ENCODE data around the gene TINAGL1. TPM values are rescaled to one million over a fixed set of nuclear protein-coding genes. Genes with fewer than 3 reads are reported as not detected.

Gene TINAGL1
- total RNA-seq, 2 experiments from 2014 or later, result not detected

DNA sequence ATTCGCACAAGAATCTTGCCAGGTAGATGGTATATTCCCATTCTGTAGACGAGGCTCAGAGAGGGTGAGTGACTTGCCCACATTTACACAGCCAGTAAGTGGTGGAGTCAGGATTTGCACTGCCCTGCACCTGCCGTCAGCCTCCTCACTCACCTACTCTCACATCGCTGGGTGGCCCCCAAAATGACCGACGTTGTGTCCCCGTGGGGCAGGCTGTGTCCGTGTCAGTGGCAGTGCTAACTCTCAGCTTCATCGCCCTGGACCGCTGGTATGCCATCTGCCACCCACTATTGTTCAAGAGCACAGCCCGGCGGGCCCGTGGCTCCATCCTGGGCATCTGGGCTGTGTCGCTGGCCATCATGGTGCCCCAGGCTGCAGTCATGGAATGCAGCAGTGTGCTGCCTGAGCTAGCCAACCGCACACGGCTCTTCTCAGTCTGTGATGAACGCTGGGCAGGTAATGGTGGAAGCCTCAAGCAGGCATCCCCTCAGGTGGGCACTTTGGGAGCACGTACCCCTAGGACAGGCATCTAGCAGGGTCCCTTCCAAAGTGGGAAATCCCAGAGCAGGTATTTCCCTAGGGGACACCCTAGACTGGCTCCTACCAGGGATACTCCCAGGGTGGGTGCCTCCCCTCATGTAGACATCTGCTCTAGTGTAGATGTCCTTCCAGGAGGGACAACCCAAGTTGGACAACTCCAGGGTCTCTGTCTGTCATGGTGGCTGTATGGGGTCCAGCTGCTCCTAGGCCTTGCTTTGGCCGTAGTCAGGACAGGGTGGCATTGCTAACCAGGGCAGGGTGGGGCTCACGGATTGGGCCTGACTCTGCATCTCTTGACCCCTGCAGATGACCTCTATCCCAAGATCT lies 44.5 kb downstream of the TINAGL1 start:
- POLR2A ChIA-PET, result no interaction called here
- no peaks in the 10 kb centered on the region for H3K9me3 Mint-ChIP-seq (ENCODE audit: insufficient read depth)
- H3K4me1 Mint-ChIP-seq (ENCODE audit: low read depth), result peaks cover 15% of the 10 kb centered on the region
- DNase-seq, result no peak
- CTCF ChIA-PET, result no interaction called here
- peaks cover 5% of the 10 kb centered on the region for H3K36me3 Mint-ChIP-seq (ENCODE audit: low read depth)
- no peak overlapping the region for H3K4me3 Mint-ChIP-seq
- no peak overlapping the region for H3K27ac Mint-ChIP-seq
- ATAC-seq, result no peak
- H3K27me3 Mint-ChIP-seq (ENCODE audit: low read depth), result peaks cover 17% of the 10 kb centered on the region

DNA sequence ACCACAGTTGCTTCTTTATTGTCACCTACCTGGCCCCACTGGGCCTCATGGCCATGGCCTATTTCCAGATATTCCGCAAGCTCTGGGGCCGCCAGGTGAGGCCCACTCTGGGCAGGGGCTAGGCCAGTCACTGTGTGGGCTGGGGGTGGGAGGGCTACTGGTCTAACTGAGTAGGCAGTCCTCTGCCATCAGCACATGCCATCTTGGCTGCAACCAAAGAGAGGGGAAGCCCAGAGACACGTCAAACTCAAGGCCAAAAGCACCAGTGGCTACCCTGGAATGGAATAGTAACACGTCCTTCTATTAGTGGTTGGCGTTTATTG lies 45.1 kb downstream of the TINAGL1 start:
- peaks cover 12% of the 10 kb centered on the region for H3K27me3 Mint-ChIP-seq (ENCODE audit: low read depth)
- H3K4me3 Mint-ChIP-seq, result no peak overlapping the region
- ATAC-seq, result no peak
- peaks cover 5% of the 10 kb centered on the region for H3K36me3 Mint-ChIP-seq (ENCODE audit: low read depth)
- no peak overlapping the region for H3K27ac Mint-ChIP-seq
- H3K4me1 Mint-ChIP-seq (ENCODE audit: low read depth), result peaks cover 15% of the 10 kb centered on the region
- CTCF ChIA-PET, result no interaction called here
- no peaks in the 10 kb centered on the region for H3K9me3 Mint-ChIP-seq (ENCODE audit: insufficient read depth)
- POLR2A ChIA-PET, result no interaction called here
- DNase-seq, result no peak

DNA sequence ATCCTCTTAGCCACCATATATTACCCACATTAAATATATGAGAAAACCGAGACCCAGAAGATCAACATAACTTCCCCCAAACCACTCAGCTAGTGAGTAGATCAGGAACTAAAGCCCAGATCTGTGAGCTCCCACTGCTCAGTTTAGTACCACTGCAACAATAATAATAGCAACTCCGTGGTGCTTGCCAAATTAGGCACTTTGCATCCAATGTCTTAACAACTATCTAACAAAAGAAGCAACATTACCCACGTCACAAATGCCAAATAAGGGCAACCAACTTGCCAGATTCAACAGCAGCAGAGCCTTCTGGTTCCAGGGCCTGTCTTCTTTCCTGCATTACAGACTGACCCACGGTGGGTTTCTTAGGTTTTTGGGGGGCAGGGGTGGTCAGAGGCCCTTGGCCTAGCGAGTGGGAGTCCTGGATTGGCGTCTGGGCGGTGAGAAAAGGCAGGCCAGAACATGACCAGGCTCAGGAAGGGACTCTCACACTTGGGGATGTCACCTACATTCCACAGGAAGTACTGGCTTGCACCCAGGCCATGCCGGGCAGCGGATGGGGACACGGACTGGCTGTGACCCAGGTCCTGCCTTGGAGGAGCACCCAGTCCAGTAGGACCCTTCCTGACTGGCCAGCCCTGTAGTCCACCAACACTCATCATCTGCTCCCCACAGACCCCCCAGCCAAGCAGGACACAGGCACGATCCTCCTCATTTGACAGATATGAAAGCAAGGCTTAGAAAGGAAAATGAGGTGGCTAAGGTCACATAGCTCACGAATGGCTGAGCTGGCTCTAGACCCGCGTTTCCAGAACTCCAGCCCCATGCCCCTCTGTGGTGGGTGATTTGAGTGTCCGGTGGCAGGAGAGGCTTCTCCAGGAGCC lies 45.8 kb downstream of the TINAGL1 start:
- no peak for ATAC-seq
- H3K4me3 Mint-ChIP-seq, result no peak overlapping the region
- ChIA-PET POLR2A (no interaction called here), CTCF (no interaction called here)
- no peak overlapping the region for H3K27ac Mint-ChIP-seq
- peaks cover 15% of the 10 kb centered on the region for H3K4me1 Mint-ChIP-seq (ENCODE audit: low read depth)
- peaks cover 6% of the 10 kb centered on the region for H3K27me3 Mint-ChIP-seq (ENCODE audit: low read depth)
- peaks cover 5% of the 10 kb centered on the region for H3K36me3 Mint-ChIP-seq (ENCODE audit: low read depth)
- DNase-seq, result no peak
- H3K9me3 Mint-ChIP-seq (ENCODE audit: insufficient read depth), result no peaks in the 10 kb centered on the region

DNA sequence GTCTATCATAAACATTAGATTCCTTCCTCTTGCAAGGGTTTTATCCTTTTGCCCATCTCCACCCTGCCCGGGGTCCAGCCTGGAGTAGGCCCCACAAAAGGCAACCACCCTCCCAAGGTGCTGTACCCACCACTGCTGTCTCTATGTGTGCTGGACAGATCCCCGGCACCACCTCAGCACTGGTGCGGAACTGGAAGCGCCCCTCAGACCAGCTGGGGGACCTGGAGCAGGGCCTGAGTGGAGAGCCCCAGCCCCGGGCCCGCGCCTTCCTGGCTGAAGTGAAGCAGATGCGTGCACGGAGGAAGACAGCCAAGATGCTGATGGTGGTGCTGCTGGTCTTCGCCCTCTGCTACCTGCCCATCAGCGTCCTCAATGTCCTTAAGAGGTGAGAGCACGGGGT lies 47.0 kb downstream of the TINAGL1 start:
- Mint-ChIP-seq H3K36me3 (ENCODE audit: low read depth) (peaks cover 5% of the 10 kb centered on the region), H3K4me1 (ENCODE audit: low read depth) (peaks cover 13% of the 10 kb centered on the region), H3K27me3 (ENCODE audit: low read depth) (peaks cover 2% of the 10 kb centered on the region), H3K27ac (no peak overlapping the region), H3K4me3 (no peak overlapping the region), H3K9me3 (ENCODE audit: insufficient read depth) (no peaks in the 10 kb centered on the region)
- DNase-seq (no peak), ATAC-seq (no peak)
- POLR2A ChIA-PET, result no interaction called here
- CTCF ChIA-PET, result no interaction called here

DNA sequence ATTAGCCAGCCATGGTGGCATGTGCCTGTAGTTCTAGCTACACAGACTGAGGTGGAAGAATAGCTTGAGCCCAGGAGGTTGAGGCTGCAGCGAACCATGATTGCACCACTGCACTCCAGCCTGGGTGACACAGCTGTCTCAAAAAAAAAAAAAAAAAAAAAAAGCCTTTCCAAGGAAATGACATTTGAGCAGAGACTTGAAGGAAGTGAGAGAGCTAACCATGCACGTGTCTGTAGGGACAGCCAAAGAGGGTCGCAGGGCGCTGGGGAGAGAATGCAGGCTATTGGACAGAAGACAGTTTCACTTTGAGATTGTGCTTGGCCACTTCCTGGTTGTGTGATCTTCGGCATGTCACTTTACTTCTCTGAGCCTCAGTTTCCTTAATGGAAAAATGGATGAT lies 48.0 kb downstream of the TINAGL1 start:
- Mint-ChIP-seq H3K36me3 (ENCODE audit: low read depth) (peaks cover 5% of the 10 kb centered on the region), H3K4me1 (ENCODE audit: low read depth) (peaks cover 13% of the 10 kb centered on the region), H3K4me3 (no peak overlapping the region), H3K27me3 (ENCODE audit: low read depth) (no peaks in the 10 kb centered on the region), H3K27ac (peak overlapping the region; percentile 39), H3K9me3 (ENCODE audit: insufficient read depth) (no peaks in the 10 kb centered on the region)
- no peak for DNase-seq
- ATAC-seq, result no peak
- ChIA-PET POLR2A (no interaction called here), CTCF (no interaction called here)

DNA sequence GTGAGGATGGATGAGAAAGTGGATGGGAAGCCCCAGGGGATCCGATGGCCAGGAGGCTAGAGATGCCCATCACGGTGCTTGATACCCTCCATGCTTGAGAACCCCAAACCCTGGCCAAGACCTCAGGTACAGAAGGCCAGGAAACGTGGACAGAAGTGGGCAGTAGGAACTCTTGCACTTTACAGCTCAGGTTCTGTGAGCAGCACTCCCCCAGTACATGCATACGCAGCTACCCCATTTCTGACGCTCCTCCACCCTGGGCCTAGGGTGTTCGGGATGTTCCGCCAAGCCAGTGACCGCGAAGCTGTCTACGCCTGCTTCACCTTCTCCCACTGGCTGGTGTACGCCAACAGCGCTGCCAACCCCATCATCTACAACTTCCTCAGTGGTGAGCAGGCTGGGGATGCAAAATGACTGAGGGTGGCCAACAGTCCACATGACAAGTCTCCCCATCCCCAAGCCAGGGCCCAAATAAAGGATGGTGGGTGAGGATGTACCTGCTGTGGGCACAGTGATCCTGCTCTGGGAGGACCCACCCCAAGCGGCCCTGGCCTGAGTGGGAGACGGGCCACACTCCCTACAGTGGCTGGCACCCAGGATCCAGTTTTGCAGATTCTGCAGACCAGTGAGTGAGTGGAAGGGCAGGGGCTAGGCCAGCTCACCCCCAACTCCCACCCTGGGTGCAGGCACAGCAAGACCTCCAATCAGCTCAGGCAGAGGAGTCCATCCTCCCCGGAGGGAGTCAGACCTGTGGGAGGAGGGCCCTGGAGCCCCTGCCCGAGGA lies 48.6 kb downstream of the TINAGL1 start:
- H3K27ac Mint-ChIP-seq, result no peak overlapping the region
- peaks cover 7% of the 10 kb centered on the region for H3K36me3 Mint-ChIP-seq (ENCODE audit: low read depth)
- DNase-seq, result no peak
- H3K4me3 Mint-ChIP-seq, result no peak overlapping the region
- CTCF ChIA-PET, result no interaction called here
- H3K4me1 Mint-ChIP-seq (ENCODE audit: low read depth), result peaks cover 13% of the 10 kb centered on the region
- H3K27me3 Mint-ChIP-seq (ENCODE audit: low read depth), result no peaks in the 10 kb centered on the region
- no peak for ATAC-seq
- POLR2A ChIA-PET, result no interaction called here
- H3K9me3 Mint-ChIP-seq (ENCODE audit: insufficient read depth), result no peaks in the 10 kb centered on the region

DNA sequence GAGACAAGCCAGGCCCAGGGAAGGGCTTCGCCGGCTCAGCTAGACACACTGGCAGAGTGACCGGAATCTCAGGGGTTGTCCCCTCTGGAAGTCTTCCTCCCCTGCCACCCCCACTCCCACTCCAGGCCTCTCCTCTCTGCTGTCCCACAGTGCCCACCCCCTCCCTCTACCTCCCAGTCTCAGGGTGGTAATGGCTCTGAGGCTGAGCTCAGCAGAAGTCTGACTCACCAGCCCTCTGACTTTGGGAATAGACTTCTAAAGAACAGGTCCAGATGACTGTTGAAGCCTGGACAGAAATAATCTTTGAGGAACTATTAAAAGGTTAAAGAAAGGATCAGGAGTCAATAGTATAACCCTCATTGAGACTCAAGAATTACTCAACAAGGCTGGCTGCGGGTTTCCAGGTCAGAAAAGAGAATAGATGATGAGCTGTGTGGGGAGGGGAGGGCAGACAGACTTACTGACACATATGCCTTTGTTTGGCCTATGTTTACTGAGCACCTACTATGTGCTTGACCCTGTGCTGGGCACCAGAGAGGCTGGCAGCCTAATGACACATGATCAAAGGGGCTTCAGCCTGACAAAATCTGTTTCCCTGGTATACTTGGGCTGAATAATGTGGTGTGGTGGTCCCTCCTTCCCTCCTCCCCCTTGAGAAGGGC lies 49.4 kb downstream of the TINAGL1 start:
- no peak overlapping the region for H3K27ac Mint-ChIP-seq
- H3K4me1 Mint-ChIP-seq (ENCODE audit: low read depth), result peaks cover 13% of the 10 kb centered on the region
- ATAC-seq, result no peak
- peaks cover 11% of the 10 kb centered on the region for H3K36me3 Mint-ChIP-seq (ENCODE audit: low read depth)
- ChIA-PET CTCF (no interaction called here), POLR2A (no interaction called here)
- H3K9me3 Mint-ChIP-seq (ENCODE audit: insufficient read depth), result no peaks in the 10 kb centered on the region
- H3K4me3 Mint-ChIP-seq, result no peak overlapping the region
- DNase-seq, result no peak
- no peaks in the 10 kb centered on the region for H3K27me3 Mint-ChIP-seq (ENCODE audit: low read depth)

DNA sequence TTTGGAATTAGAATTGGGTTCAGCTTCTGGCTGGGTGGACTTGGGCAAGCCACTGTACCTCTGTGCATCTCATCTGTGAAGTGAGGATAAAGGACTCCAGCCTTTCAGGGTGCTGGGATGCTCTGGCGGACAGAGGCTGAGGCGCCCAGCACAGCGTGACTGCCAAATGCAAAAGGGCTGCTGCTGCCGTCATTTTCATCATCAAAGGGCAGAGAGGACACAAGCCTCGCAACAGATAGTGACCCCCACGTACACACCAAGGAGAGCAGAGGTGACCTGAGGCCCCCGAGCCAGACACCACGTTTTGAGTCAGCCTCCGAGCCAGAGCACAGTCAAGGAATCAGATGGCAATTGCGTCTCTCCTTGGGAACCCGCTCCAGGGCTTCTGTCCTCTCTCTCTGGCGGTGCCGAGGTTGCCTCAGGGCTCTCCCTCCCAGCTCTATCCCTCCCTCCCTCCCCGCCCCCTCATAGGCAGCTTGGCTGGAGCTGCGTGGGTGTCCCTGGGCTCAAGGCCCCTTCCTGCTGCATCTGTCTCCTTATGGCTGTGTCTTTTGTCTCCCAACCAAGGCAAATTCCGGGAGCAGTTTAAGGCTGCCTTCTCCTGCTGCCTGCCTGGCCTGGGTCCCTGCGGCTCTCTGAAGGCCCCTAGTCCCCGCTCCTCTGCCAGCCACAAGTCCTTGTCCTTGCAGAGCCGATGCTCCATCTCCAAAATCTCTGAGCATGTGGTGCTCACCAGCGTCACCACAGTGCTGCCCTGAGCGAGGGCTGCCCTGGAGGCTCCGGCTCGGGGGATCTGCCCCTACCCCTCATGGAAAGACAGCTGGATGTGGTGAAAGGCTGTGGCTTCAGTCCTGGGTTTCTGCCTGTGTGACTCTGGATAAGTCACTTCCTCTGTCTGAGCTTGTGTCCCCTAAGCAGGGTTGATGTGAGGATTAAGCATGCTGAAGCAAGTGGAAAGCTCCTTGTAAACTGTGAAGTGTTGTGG lies 50.2 kb downstream of the TINAGL1 start:
- ATAC-seq (no peak), DNase-seq (no peak)
- H3K27me3 Mint-ChIP-seq (ENCODE audit: low read depth), result no peaks in the 10 kb centered on the region
- H3K27ac Mint-ChIP-seq, result no peak overlapping the region
- H3K4me3 Mint-ChIP-seq, result no peak overlapping the region
- POLR2A ChIA-PET, result no interaction called here
- no peaks in the 10 kb centered on the region for H3K9me3 Mint-ChIP-seq (ENCODE audit: insufficient read depth)
- H3K36me3 Mint-ChIP-seq (ENCODE audit: low read depth), result peaks cover 11% of the 10 kb centered on the region
- CTCF ChIA-PET, result interaction anchor here (1.2 kb wide), 1 partner anchor 8 kb away, joined by 5 read pairs; no protein-coding TSS in a partner anchor
- peaks cover 13% of the 10 kb centered on the region for H3K4me1 Mint-ChIP-seq (ENCODE audit: low read depth)

DNA sequence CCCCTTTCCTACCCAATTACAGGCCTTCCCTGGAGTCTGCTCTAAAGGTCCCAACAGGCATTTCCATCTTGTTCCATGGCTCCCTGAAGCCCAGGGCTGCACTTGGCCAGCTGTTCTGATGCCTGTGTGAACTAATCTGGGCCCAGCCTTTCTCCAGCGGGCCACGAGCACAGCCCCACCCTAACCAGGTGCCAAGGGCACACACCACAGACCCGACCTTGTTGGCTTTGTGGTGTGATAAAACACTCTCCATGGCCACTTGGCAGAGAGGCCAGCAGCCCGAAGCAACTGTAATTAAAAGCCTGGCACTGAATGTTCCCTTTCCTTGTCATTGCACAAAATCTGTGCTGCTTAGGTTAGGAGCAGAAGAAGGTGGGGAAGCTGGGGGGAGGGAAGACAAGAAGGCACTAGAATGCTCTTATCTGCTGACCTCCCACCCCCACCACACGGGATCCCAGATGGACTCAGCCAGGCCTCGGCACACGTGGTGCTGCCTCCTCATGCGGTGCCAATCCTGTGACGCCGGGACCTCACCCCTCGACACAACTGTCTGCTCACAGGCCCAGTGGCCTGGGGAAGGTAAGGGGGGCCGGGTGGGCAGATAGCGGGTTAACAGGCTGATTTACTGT lies 51.1 kb downstream of the TINAGL1 start:
- DNase-seq (no peak), ATAC-seq (no peak)
- Mint-ChIP-seq H3K36me3 (ENCODE audit: low read depth) (peaks cover 12% of the 10 kb centered on the region), H3K27ac (no peak overlapping the region), H3K27me3 (ENCODE audit: low read depth) (no peaks in the 10 kb centered on the region), H3K4me3 (no peak overlapping the region), H3K4me1 (ENCODE audit: low read depth) (peaks cover 13% of the 10 kb centered on the region), H3K9me3 (ENCODE audit: insufficient read depth) (no peaks in the 10 kb centered on the region)
- POLR2A ChIA-PET, result no interaction called here
- CTCF ChIA-PET, result interaction anchor here (1.2 kb wide), 1 partner anchor 9 kb away, joined by 5 read pairs; no protein-coding TSS in a partner anchor

DNA sequence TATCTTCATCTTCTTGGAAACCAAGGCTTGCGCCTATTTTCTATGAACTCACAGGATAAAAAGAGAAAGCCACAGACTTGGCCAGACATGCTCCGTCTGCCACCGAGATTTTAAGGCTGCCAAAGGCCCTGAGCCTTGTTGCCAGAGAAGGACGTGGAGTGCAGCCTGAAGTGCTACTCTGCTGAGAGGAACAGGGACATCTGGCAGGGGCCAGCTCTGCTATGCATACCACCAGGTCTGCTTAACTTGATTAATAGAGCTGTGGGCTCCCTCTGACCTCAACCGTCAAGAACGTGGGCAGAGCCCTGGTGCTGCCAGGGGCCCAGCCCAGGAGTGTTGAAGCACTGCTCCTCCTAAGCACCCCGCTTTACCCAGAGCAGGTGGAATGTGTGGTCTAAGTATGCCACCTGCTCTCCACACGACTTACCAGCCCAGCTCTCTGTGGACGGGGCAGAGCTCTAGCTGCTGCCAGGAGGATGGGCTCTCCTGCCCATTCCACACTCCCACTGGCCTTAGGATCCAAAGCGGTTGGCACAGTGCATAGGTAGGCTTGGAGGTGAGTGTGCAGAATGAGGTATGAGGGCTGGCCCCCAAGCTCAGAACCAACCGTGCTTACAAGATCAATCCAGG lies 51.7 kb downstream of the TINAGL1 start:
- POLR2A ChIA-PET, result no interaction called here
- Mint-ChIP-seq H3K9me3 (ENCODE audit: insufficient read depth) (no peaks in the 10 kb centered on the region), H3K27me3 (ENCODE audit: low read depth) (no peaks in the 10 kb centered on the region), H3K4me1 (ENCODE audit: low read depth) (peaks cover 13% of the 10 kb centered on the region), H3K27ac (no peak overlapping the region), H3K36me3 (ENCODE audit: low read depth) (peaks cover 14% of the 10 kb centered on the region), H3K4me3 (no peak overlapping the region)
- CTCF ChIA-PET, result no interaction called here
- DNase-seq, result no peak
- ATAC-seq, result no peak
